ELF-1 (cell line): ENCODE measurements around the gene SFRP2.

ENCODE experiments used
- DNase-seq: peaks from one replicate; pipeline ENCODE4 v3.0.0-alpha.2; 2016; ENCODE audit warnings: low read depth, low spot score

SFRP2 gene

DNA sequence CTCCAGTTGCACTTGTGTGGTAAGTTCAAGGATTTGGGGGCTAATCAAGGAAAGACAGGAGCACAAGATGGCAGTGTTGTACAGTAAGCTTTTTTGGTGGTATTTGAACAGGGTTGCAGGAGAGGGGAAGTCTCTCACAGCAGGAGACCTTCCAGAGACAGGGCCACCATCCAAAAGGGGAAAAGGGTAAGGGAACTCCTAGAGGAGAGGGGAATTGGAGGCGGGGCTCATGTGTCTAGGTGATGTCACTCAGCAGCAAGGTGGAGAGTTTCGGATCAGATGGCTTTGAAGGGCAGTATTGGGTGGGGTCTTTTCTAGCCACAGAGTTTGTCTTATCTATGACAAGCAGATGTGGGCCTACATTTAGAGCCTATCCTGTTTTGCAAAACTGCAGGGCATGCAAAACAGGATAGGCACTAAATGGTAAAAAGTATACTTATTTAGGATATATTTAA is 15.6 kb downstream of the SFRP2 start:
- peak; percentile 85 for DNase-seq

- no peak for DNase-seq
Observed at GRCh38 chr4:153771046-153771445, 17.8 kb downstream of the SFRP2 start.

GRCh38 chr4:153766758-153767157 is 22.1 kb downstream of the SFRP2 start:
- DNase-seq, result no peak

DNA sequence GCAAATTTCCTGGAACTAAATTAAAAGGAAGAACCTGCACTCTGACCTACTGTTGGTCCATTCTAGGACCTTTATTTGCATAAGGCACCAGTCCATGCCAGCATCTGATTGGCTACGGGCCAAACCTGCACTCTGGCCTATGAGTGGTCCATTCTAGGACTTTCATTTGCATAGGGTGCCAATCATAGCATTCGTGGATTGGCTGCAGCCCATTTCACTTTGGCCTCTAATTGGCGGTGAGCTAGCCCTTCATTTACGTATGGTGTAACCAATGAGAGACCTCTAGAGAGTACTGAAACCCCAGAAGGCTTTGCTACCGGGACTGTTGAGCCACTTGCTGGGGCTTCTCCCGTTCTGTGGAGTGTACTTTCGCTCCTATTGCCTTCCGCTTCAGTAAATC is 23.0 kb downstream of the SFRP2 start:
- no peak for DNase-seq

- no peak for DNase-seq
Observed at GRCh38 chr4:153764601-153765368, 24.1 kb downstream of the SFRP2 start.

DNA sequence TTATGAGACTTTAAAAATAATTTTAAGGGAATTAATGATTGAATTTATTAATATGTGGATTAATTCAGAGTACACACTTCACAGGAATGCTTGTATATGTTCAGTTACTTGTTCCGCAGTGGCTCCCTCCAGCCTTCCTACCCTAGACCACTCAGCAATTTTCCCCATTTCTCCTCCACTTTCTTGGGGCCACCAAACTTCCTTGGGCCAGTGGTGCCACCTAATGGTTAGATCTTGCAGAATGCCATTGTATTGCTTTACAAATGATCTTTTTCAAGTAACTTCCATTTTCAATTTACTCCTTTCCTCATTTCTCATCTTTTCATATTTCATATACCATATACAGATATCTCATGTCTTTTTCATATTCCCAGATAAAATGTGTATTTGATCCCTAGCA is 25.5 kb downstream of the SFRP2 start:
- no peak for DNase-seq

GRCh38 chr4:153759407-153760316 is 29.2 kb downstream of the SFRP2 start, which contains the start of gene RNF175:
Gene RNF175 (minus strand): TSS chr4:153760024. CDS start chr4:153759862, 162 bp downstream.
- peak; percentile 26 for DNase-seq

DNA sequence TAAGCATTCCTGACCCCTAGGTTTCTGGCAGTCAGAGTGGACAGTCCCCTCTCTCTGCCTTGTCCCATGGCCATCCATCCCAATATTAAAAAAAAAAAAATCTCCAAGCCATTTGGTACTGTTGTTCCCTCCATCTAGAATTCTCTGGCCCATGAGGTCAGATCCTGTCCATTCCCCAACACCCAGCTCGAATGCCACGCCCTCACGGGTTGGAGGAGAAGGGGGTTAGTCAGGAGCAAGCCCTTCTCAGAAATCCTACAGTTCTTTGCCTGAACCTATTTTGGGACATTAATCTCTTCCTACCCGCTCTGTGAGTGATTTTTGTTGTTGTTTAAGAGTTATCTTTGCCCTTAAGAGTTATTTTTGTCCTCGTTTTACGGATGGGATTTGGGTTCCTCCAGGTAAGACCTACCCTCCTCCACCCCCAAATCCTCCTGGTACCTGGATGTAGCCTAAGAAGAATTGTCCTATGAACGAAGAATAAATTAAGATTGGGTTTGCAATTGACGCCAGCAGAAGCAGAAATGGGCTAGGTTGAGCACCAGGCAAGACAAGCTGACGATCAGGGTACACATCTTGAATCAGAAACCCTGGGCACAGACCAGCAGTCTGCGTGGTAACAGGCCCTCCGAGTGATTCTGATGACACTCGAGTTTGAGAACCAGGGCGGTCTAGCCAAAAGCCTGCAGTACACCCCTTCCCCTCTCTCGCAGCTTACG is 30.0 kb downstream of the SFRP2 start:
- DNase-seq, result no peak

DNA sequence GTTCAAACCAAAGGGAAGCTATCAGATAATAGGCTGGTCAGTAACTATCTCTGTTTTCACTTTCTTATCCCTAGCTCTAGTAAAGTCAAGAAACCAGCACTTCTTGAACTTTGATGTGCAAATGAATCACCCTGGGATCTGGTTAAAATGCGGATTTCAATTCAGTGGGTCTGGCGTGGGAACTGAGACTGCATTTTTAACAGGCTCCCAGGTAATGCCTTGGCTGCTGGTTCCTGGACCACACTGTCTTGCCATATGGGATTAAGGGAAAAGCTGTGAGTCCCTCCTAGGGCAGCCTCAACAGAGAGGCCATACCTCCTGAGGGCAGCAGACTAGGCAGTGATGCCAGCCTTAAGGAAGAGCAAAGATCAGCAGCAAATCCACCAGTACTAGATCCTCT is 30.7 kb downstream of the SFRP2 start:
- DNase-seq, result peak; percentile 42

GRCh38 chr4:153757407-153757806 is 31.5 kb downstream of the SFRP2 start:
- DNase-seq, result peak; percentile 48

- DNase-seq, result no peak
Observed at GRCh38 chr4:153755186-153755585, 33.7 kb downstream of the SFRP2 start.

DNA sequence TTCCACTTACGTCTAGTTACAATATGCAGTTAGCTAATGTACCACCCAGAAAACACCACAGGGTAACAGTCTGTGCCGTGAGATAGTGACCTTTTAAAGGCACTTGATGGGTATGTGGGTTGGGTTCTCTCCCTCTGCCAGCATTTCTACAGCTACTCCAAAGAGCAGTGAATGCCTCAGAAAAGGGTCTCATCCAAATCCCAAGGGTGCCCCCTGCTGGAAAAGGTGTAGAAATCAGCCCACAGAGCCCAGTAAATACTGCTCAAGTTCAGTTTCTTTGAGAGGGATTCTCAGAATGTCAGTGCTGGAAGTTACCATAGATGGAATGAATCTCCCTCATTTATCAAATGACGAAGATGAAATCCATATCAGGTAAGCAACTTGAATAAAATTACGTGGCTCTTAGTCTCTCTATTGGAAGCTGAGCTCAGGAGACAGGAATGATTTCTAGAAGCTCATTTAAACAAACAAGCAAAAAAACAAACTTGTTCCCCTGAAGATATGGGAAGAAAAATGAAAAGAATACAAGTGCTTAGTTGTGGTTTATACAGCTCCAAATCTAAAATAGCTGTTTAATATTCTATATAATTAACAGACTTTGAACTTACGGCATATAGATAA is 38.6 kb downstream of the SFRP2 start:
- DNase-seq, result peak; percentile 79

DNA sequence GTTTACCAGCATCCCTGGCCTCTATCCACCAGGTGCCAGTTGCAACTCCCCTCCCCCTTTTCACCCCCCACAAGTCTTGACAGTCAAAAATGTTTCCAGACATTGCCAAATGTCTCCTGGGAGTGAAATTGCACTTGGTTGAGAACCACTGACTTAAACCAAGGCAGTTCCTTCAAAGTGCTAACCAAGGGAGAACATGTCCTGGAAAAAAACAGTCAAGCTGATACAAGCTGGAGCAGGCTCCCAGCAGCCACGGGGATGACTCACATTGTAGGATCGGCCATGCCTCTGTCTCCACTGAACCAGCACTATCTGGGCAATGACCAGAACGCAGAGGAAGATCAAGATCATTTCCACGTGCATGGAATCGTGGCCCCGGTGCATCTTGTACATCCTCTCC is 40.5 kb downstream of the SFRP2 start:
- DNase-seq, result peak; percentile 36

GRCh38 chr4:153747406-153747955 is 41.4 kb downstream of the SFRP2 start:
- no peak for DNase-seq

- no peak for DNase-seq
Observed at GRCh38 chr4:153745651-153746050, 43.2 kb downstream of the SFRP2 start.

GRCh38 chr4:153741541-153741940 is 47.3 kb downstream of the SFRP2 start:
- DNase-seq, result no peak

DNA sequence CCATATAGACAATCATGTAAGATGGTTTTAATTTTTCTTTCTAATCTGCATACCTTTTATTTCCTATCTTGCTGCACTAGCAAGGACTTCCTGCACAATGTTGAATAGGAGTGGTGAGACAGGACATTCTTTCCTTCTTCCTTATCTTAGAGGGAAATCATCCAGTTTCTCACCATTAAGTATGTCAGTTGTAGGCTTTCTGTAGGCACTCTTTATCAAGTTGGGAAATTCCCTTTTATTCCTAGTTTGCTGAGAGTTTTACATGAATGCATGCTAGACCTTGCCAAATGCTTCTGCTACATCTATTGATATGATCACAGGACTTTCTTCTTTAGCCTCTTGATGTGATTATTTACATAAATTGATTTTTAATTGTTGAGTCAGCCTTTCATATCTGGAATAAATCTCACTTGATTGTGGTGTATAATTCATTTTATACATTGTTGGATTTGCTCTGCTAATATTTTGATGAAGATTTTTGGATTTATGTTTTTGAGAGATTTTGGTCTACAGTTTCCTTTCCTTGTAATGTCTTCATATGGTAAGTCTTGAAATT is 52.9 kb downstream of the SFRP2 start:
- no peak for DNase-seq

DNA sequence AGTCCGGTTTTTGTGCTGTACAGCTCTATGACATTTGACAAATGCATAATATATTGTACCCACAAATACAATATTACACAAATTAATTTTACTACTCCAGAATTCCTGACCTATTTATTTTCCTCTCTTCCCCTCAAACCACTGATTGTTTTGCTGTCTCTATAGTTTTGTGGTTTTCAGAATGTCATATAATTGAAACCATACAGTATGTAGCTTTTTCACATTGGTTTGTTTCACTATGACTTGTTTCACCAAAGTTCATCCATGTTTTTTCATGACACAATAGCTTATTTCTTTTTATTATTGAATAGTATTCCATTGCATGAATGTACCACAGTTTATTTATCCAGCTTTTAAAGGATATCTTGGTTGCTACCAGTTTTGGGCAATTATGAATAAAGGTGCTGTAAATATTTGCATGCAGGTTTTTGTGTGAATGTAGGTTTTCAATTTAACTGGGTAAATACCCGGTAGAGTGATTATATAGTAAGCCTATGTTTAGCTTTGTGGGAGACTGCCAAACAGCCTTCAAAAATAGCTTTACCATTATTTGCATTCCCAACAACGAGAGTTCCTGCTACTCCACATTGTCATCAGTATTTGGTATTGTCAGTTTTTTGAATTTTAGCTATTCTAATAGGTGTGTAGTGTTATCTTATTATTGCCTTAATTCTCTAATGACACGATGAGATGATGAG is 55.0 kb downstream of the SFRP2 start:
- no peak for DNase-seq

GRCh38 chr4:153731239-153731638 is 57.6 kb downstream of the SFRP2 start:
- no peak for DNase-seq
